Activated naive CD4-positive, alpha-beta T cell treated with anti-CD3 and anti-CD28 coated beads, Interleukin-2, amount 10 ng/mL, durations not matched to agents 7 days and 5 days (primary cell): ENCODE results near the gene GLUL.
"Not testable (repeated sequence)": the region's sequence is repeated elsewhere in the genome, so short reads cannot be mapped to it uniquely, and the experiment has no call there.

ENCODE experiments used
- CTCF ChIA-PET: fragments of 350-600 bp; sonication (Branson Sonifier 250); formaldehyde crosslinking; loops from one replicate; lab custom pipeline; 2021; ENCODE audit warnings: antibody characterized with exemption; lab: Charles Lee
- DNase-seq: peaks from one replicate; pipeline ENCODE4 v3.0.0-alpha.2; 2020
- H3K27ac Mint-ChIP-seq: one replicate; pipeline ENCODE4 v1.8.0; 2021; ENCODE audit warnings: mild to moderate bottlenecking, moderate library complexity, mixed read lengths
- H3K27me3 Mint-ChIP-seq: one replicate; pipeline ENCODE4 v1.8.0; 2021; ENCODE audit warnings: mild to moderate bottlenecking, mixed read lengths
- H3K36me3 Mint-ChIP-seq: one replicate; pipeline ENCODE4 v1.8.0; 2021; ENCODE audit warnings: mixed read lengths
- H3K4me1 Mint-ChIP-seq: one replicate; pipeline ENCODE4 v1.8.0; 2021; ENCODE audit warnings: mixed read lengths
- H3K4me3 Mint-ChIP-seq: one replicate; pipeline ENCODE4 v1.8.0; 2021; ENCODE audit warnings: mild to moderate bottlenecking, moderate library complexity, mixed read lengths
- H3K9me3 Mint-ChIP-seq: one replicate; pipeline ENCODE4 v1.8.0; 2021; ENCODE audit warnings: mixed read lengths

The GLUL gene

GRCh38 chr1:182339684-182340083, 51.9 kb downstream of the GLUL start:
- no peak for DNase-seq
- no peaks in the 10 kb centered on the region for H3K9me3 Mint-ChIP-seq
- no peaks in the 10 kb centered on the region for H3K36me3 Mint-ChIP-seq
- no peaks in the 10 kb centered on the region for H3K4me1 Mint-ChIP-seq
- CTCF ChIA-PET, result no interaction called here
- no peak overlapping the region for H3K27ac Mint-ChIP-seq
- peaks cover 19% of the 10 kb centered on the region for H3K27me3 Mint-ChIP-seq
- H3K4me3 Mint-ChIP-seq, result no peak overlapping the region

- no peak for DNase-seq
- H3K36me3 Mint-ChIP-seq, result no peaks in the 10 kb centered on the region
- no peaks in the 10 kb centered on the region for H3K4me1 Mint-ChIP-seq
- H3K27me3 Mint-ChIP-seq, result peaks cover 25% of the 10 kb centered on the region
- CTCF ChIA-PET, result interaction anchor here (0.6 kb wide), 1 partner anchor 803 kb away, joined by 3 read pairs; no protein-coding TSS in a partner anchor
- no peaks in the 10 kb centered on the region for H3K9me3 Mint-ChIP-seq
- no peak overlapping the region for H3K4me3 Mint-ChIP-seq
- H3K27ac Mint-ChIP-seq, result no peak overlapping the region
Measured at GRCh38 chr1:182338806-182339370, 52.7 kb downstream of the GLUL start.

GRCh38 chr1:182337736-182338571, 53.6 kb downstream of the GLUL start:
- DNase-seq, result no peak
- H3K4me3 Mint-ChIP-seq, result no peak overlapping the region
- H3K27ac Mint-ChIP-seq, result no peak overlapping the region
- no peaks in the 10 kb centered on the region for H3K36me3 Mint-ChIP-seq
- H3K9me3 Mint-ChIP-seq, result no peaks in the 10 kb centered on the region
- H3K4me1 Mint-ChIP-seq, result no peaks in the 10 kb centered on the region
- peaks cover 25% of the 10 kb centered on the region for H3K27me3 Mint-ChIP-seq
- CTCF ChIA-PET, result interaction anchor here (0.6 to 1.0 kb wide), 2 partner anchors 257 to 804 kb away, joined by 3 read pairs; no protein-coding TSS in a partner anchor

GRCh38 chr1:182335771-182336566, 55.6 kb downstream of the GLUL start:
- no peaks in the 10 kb centered on the region for H3K9me3 Mint-ChIP-seq
- no peak overlapping the region for H3K27ac Mint-ChIP-seq
- H3K4me1 Mint-ChIP-seq, result no peaks in the 10 kb centered on the region
- H3K36me3 Mint-ChIP-seq, result no peaks in the 10 kb centered on the region
- no peak for DNase-seq
- H3K27me3 Mint-ChIP-seq, result peaks cover 25% of the 10 kb centered on the region
- H3K4me3 Mint-ChIP-seq, result no peak overlapping the region
- CTCF ChIA-PET, result no interaction called here

DNA sequence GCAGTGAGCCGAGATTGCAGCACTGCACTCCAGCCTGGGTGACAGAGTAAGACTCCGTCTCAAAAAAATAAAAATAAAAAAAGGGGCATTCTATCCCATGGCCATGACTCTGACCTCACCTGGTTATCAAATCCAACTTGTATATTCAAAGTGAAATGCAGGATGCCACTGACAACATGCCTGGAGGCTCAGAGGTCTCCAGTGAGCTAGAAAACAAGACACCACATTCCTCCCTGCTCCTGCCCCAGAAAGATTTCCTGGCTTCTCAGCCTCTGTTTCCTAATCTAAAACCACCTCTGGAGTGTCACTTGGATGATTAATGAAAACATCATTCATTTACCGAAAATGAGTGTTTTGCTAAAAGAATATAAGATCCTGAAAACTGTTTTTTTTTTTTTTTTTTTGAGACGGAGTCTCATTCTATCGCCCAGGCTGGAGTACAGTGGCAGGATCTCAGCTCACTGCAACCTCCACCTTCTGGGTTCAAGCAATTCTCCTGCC, 58.5 kb downstream of the GLUL start:
- H3K4me3 Mint-ChIP-seq, H3K36me3 Mint-ChIP-seq, CTCF ChIA-PET, H3K9me3 Mint-ChIP-seq, DNase-seq, H3K27ac Mint-ChIP-seq, H3K4me1 Mint-ChIP-seq: not testable (repeated sequence)
- peaks cover 23% of the 10 kb centered on the region for H3K27me3 Mint-ChIP-seq

- no peaks in the 10 kb centered on the region for H3K9me3 Mint-ChIP-seq
- CTCF ChIA-PET, result no interaction called here
Measured at GRCh38 chr1:182332261-182333060, 59.1 kb downstream of the GLUL start.

More at GRCh38 chr1:182332261-182333060, 59.1 kb downstream of the GLUL start:
- Mint-ChIP-seq H3K27ac (no peak overlapping the region), H3K4me1 (no peaks in the 10 kb centered on the region), H3K36me3 (no peaks in the 10 kb centered on the region), H3K27me3 (peaks cover 17% of the 10 kb centered on the region), H3K4me3 (no peak overlapping the region)
- no peak for DNase-seq
